Astrocyte of the spinal cord (primary cell): Measurements from ENCODE around the gene RPS21.

Experiments
- DNase-seq: peaks from one replicate; pipeline ENCODE4 v3.0.0; 2011; ENCODE audit warnings: low read depth, low spot score
- H3K4me3 ChIP-seq: 2 replicates; pipeline ENCODE4 v1.5.1; 2011; ENCODE audit warnings: low read depth, mild to moderate bottlenecking, low read length, moderate library complexity
- in situ Hi-C: cut with HindIII; loops from 2 replicates; pipeline ENCODE4 v1.10.0; 2017; ENCODE audit warnings: low sequenced_read_pairs
- TF ChIP-seq, protein P1 (sequence below): IDR thresholded peaks from 2 replicates; pipeline ENCODE4 v1.5.1; 2012; ENCODE audit warnings: low read depth, mild to moderate bottlenecking, low read length, inconsistent platforms

The RPS21 gene

DNA sequence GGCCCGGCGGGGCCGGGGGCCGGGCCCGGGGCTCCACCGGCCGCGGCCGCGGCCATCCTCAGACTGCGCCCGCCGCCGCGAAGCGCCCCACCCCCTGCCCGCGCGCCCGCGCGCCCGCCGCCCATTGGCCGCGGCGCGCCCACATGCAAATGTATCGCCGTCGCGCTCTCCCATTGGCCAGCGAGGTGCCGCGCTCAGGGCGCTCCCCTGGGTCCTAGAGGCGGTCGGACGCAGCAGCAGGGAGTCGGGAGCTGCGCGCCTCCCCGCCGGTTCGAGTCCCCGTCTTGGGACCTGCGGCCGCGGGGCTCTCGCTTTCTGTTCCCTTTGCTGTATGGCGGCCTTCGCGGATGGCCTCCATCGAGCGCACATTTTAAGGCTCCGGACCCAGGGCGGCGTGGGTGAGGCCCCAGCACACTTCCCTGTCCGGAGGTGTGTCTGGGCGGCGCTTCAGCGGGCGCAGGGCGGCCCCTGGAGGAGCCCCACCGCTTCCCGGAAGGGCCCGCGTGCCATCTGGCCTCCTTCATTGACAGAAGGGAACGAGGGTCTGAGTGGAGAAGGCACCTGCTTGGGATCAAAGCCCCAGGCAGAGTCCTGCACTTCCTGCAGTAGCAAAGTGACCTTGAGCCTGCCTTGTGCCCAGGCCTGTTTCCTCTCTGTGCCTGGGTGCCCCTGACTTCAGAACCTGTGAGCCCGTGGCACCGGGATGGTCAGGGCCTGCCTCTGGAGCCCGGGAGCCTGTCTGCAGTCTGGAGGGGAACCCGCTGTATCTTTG lies 20.5 kb downstream of the RPS21 start, which contains the start of gene CABLES2:
Gene CABLES2, minus strand, starts transcription at position 65 of the 772 bp plus-strand sequence. Its CDS starts 9 bp downstream, at position 56.
- peak within 1 kb of the TSS; percentile 53 for H3K4me3 ChIP-seq
- in situ Hi-C loops: no loop called here
- peak; percentile 91 for DNase-seq
- TF ChIP-seq, protein P1, sequence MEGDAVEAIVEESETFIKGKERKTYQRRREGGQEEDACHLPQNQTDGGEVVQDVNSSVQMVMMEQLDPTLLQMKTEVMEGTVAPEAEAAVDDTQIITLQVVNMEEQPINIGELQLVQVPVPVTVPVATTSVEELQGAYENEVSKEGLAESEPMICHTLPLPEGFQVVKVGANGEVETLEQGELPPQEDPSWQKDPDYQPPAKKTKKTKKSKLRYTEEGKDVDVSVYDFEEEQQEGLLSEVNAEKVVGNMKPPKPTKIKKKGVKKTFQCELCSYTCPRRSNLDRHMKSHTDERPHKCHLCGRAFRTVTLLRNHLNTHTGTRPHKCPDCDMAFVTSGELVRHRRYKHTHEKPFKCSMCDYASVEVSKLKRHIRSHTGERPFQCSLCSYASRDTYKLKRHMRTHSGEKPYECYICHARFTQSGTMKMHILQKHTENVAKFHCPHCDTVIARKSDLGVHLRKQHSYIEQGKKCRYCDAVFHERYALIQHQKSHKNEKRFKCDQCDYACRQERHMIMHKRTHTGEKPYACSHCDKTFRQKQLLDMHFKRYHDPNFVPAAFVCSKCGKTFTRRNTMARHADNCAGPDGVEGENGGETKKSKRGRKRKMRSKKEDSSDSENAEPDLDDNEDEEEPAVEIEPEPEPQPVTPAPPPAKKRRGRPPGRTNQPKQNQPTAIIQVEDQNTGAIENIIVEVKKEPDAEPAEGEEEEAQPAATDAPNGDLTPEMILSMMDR: no peak

DNA sequence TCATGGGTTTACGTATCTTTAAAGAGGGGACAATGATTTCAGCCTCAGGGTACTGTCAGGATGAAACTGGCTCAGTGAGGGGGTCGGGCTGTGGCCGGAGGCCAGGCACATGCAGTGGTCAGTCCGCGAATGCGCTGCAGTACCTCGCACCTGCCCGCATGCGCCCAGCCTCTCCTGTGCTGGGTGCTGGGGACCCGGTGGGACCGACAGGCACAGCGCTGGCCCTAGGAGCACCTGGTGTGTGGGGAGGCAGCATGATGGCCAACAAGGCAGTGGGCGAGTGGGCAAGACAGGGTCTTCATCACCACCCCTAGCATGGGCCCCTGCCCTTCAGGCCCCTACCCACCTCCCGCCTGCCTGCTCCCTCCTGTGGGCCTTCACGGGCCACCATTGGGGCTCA lies 21.2 kb downstream of the RPS21 start:
- TF ChIP-seq, protein P1: no peak
- no peak for DNase-seq
- in situ Hi-C loops: no loop called here
- H3K4me3 ChIP-seq: no peak overlapping the region

DNA sequence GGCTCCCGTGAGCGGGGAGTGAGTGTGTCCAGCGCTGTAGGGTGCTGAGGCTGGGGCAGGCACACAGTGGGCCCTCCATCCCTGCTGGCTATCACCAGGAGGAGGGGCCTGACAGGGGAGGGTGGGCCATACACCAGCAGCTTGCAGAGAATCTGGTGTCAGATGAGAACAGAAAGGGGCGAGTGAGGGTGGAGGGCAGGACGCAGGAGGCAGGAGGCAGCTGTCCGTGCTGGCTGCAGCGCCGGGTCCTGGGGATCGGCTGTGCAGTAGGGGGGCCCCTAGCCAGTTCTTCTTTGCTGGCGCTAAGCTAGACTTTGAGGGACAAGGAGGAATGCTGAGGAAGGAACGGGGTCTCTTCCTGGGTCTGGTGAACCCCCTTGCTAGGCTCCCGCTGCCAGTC lies 21.7 kb downstream of the RPS21 start:
- no peak for DNase-seq
- in situ Hi-C loops: no loop called here
- TF ChIP-seq, protein P1: no peak
- H3K4me3 ChIP-seq: no peak overlapping the region

DNA sequence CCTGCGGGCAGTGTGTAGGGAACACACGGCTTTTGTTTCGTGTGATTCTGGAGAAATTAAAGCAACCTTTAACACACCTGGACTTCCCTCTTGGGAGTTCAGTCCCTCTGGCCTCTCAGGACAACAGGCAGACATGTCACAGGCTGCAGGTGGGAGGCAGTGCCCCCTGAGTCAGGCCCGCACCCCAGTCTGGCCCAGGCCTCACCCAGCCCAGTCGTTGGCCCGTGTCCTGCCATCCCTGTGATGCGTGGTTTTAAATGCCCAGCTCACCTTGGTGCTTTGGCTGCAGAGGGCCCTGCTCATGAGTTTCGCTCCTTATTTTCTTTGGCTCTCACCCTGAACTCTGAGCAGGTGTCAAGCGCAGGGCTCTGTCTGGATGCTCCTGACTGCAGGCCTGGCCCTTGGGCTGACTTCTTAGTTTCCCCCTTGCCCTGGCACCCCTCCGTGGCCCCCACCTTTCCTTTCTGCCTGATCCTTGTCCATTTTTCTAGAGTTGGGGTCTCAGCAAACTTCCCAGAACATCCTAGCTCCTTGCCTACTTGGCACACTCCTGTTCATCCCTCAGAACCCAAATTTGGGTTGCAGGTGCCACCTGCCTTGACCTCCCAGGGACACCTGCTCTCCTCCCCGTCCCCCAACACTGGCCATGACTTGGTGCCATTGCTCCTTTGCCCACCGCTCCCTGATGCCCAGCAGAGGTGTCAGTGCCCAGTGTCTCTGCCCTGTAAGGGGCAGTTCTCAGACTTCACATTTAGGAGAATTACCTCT lies 22.4 kb downstream of the RPS21 start:
- in situ Hi-C loops: no loop called here
- TF ChIP-seq, protein P1: no peak
- no peak overlapping the region for H3K4me3 ChIP-seq
- DNase-seq: no peak

DNA sequence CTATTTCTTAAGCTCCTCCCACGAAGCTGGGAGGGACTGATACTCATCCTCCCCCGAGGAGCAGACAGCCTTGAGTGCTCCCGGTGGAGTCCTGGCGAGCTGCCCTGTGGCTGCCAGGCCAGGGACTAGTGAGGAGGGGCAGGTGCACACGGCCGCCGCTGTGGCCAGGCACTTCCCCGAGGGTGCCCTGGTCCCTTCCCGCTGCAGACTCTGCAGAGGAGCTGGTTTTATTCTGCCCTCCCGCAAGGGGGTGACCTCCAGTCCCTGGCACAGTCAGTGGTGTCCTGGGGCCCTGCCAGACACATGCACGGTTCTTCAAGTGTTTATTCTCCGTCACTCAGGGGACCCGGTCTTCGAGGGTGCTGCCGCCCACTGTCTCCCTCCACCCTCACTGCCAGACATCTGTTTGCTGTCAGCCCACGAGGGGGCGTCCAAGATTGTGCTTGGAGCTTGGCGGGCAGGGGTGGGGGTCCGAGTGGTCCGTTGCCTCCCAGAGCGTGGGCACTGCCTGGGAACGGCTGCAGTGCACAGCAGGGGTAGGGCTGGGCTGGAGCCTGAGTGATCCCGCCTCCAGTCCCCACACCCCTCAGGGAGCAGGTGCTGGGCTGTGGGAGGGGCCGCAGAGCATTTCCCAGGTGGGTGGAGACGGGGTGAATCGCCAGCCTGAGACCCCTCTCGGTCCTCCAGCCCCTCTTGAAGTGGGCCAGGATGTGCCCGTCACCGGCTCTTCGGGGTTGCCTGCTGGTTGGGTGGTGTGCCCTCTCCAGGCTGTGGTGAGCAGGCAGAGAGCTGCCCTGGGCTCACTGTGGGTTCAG lies 23.2 kb downstream of the RPS21 start:
- no peak overlapping the region for H3K4me3 ChIP-seq
- TF ChIP-seq, protein P1: peak; percentile 66
- DNase-seq: peak; percentile 3
- in situ Hi-C loops: no loop called here

DNA sequence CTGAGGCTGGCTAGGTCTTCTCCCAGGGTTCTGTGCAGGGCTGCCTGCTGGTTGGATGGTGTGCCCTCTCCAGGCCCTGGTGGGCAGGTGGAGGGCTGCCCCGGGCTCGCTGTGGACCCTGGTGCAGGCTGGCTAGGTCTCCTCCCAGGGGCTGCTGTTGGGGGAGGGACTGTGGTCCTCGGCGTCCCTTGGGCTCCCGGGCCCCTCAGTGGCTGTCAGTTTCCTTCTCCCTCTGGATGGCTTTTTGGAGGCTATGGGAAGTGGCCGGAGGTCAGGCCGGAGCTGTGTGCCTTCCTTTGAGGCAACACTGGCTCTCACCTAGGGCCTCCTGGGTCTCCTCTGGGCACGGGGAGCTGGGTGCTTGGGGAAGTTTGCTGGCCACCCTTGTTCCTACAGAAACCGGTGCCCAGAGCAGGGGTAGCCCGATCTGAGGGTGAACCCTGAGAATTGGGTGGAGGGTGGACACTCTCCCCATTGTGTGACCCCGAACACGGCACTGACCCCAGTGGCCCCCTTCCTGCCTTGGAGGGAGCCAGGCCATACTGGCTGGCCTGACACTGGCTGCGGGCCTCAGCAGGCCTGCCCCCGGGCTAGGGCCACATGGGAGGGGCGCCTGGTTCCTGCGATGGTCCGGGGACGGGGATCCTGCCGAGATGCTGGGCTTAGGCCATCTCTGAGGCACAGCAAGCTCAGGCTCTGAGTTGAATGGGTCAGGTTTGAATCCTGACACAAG lies 24.0 kb downstream of the RPS21 start:
- H3K4me3 ChIP-seq: no peak overlapping the region
- in situ Hi-C loops: no loop called here
- TF ChIP-seq, protein P1: no peak
- no peak for DNase-seq
